Measurements from ENCODE around the gene FAM163B.

GRCh38 chr9:133564451-133565116, 44.6 kb downstream of the FAM163B start:
- no peak for TF ChIP-seq KLF1 (tag; IDR thresholded peaks at IDR 0.05)
- no peak for TF ChIP-seq CTCF (IDR thresholded peaks at IDR 0.05 in 2 of 3, conservative IDR thresholded peaks at IDR 0.05 in 1 of 3; ENCODE audit: insufficient read depth in 2 of 3, low read depth in 1 of 3, low read length in 3 of 3)
- TF ChIP-seq ZEB2 (IDR thresholded peaks at IDR 0.05) = no peak

Data from K562 (cell line).